NCI-H510A treated with DMSO at 0.1 percent for 48 hours (cell line): ENCODE measurements around the gene MSRB3.
"Not testable (repeated sequence)": the region's sequence is repeated elsewhere in the genome, so short reads cannot be mapped to it uniquely, and the experiment has no call there.

Experiments
- DNase-seq: peaks from one replicate; lab custom pipeline; 2025; lab: John Stamatoyannopoulos, UW

MSRB3 gene

DNA sequence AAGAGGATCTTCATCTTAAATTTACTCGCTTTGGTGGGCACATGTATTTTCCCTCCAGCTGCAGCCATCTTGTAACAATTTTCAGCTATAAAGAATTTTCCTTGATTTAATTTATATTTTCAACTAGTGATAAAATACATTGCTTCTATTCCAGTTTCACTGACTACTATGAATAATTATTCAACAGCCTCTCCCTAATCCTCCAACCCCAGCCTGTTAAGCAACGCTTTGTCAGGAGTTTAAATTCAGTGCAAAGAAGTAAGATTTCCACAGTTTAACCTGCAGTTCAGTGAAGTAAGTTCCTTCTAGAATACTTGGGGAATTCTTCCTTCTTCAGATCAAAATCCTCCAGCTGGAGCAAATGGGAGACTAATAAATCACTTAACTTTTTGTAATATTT lies 180.2 kb downstream of the MSRB3 start:
- DNase-seq = no peak

DNA sequence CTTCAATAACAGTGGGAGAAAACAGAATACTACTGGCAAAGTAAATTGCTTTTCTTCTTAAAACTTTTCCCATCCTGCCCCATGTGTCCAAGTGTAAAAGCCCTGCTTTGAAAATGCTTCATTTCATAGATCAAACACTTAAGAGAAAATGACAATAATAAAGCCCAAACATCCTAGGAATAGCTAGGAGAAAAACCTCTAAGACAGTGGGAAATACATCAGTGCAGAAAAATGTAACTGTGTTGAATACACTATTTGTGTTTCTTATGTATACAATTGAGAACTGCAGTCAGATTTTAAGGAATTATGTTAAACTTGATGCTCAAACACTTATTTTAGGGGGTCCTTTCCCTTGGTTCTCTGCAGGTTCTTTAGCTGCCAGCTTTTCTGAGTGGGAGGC lies 181.1 kb downstream of the MSRB3 start:
- DNase-seq = no peak

DNA sequence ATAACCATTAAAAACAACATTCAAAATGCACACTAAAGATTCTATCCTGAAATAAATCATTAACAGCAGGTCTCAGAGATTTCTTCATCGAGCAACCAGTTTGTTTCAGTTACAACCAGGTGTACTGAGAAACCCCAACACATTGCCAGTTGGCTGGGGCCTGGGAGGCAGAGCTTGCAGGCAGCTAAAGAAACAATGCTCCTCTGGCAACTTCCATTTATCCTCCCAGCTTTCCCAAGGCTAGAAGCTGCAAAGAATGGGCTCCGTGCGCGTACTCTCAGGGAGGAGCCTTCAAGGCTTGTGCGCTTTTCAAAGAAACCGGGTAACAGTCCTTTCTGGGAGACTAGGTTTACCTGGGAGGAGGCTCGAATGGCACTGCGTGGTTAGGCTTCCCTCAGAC lies 181.6 kb downstream of the MSRB3 start:
- no peak for DNase-seq

DNA sequence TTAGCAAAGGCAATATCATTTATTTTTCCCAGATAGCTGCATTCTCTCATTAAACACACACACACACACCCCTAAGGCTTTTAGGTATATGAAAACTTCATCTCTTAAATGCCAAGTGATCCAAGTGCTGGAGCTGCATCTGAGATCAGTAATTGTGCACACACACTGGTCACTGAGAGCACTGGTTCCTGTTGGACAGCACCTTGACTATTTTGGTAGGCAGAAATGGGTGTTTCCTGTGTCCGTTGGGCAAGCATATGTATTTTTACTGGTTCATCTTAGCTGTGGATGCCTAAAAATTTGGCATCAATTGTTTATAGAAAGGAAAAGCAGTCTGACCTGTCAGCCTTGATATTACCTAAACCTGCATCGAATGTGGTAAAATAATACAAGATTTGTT lies 182.5 kb downstream of the MSRB3 start:
- no peak for DNase-seq

DNA sequence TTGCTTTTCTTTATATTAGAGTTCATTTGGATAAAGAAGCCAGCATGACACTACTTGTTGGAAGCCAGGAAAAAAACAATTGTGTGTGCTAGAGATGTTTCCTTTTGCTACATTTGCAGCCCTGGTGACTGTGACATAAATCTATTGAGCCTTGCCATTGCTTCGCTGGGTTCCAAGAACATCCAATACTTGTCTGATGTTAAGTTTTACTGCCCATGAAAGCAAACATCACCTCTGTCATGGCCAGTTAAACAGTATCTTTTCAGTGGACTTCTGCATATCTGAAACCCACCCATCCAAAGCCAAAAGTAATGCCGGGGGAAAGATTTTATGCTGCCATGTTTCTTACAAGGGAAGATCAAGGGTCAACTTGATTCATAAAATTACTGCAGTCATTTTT lies 184.0 kb downstream of the MSRB3 start:
- no peak for DNase-seq

DNA sequence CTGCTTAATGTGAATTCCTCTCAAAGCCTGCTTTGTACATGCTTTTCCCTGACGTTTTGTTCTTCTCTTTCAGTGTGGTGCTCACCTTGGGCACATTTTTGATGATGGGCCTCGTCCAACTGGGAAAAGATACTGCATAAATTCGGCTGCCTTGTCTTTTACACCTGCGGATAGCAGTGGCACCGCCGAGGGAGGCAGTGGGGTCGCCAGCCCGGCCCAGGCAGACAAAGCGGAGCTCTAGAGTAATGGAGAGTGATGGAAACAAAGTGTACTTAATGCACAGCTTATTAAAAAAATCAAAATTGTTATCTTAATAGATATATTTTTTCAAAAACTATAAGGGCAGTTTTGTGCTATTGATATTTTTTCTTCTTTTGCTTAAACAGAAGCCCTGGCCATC lies 184.6 kb downstream of the MSRB3 start:
- no peak for DNase-seq

DNA sequence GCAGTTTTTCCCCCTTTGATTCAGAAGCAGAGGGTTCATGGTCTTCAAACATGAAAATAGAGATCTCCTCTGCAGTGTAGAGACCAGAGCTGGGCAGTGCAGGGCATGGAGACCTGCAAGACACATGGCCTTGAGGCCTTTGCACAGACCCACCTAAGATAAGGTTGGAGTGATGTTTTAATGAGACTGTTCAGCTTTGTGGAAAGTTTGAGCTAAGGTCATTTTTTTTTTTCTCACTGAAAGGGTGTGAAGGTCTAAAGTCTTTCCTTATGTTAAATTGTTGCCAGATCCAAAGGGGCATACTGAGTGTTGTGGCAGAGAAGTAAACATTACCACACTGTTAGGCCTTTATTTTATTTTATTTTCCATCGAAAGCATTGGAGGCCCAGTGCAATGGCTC lies 185.1 kb downstream of the MSRB3 start:
- no peak for DNase-seq

DNA sequence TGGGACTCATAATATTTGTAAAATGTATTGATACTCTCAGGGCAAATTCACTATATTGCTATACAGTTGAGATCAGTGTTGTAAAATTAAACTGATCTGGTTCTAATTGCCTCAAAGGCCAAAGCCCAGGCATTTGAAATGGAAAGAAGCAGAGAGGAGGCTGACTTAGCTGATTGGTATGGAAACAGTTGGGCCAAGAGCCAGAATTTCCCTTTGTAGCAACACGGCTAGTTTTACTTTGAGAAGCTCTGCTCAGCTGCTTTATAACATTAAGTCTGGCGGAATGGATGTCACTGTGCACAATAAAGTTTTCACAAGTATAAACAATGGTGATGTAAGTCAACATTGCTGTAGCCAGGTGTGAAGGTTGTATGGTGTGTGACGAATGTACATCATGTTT lies 186.4 kb downstream of the MSRB3 start:
- no peak for DNase-seq

DNA sequence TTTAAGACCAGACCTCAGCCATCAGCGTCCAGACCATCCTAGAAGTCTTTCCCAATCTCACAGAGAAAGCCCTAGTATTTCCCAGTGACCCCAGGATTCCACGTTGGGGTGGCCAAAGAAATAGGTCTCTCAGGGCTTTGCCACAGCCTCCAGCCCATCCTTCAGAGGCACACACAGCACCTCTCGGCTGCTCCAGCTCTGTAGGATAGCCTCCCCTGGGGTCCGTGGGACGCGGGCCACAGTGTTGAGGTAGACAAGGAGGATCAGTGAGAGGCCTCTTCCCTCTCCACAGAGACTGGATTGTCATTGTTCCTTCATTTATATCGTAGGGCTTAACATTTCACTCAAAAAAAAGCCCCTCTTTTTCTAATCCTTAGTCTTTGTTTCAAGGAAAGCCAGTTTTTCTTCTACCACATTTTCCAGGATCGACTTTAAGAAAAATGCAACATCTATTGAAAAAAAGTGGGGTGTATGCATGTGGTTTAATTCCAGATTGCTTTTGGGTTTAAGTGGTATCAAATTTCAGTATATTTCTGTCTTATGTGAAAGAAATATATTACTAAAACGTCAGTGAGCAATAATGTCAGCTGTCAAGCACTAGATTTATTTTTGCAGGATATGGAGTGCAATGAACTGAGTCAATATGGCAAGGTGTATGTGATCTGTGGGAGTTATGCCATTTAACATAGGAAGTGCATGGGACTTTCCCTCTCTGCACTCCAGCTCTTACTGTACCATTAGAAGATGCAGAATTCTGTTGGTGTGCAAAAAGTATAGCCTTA lies 187.5 kb downstream of the MSRB3 start:
- DNase-seq = no peak

DNA sequence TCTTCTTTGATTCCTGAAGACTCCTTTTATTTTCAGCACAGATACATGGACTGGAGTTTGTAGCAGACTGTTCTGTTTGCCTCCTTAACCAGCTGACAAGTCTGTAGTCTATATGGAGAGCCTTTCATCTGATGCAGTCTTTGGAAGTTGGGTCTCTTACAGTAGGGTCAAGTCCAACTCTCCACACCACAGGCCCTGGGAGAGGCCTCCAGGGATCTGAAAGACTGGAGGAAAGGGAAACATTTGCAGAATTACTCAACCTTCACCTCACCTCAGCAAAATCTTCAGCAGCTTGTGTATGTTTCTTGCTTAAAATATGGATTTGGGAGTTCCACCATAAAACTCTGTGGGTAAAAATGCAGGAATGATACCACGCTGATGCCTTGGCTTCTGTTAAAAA lies 188.4 kb downstream of the MSRB3 start:
- DNase-seq = no peak

DNA sequence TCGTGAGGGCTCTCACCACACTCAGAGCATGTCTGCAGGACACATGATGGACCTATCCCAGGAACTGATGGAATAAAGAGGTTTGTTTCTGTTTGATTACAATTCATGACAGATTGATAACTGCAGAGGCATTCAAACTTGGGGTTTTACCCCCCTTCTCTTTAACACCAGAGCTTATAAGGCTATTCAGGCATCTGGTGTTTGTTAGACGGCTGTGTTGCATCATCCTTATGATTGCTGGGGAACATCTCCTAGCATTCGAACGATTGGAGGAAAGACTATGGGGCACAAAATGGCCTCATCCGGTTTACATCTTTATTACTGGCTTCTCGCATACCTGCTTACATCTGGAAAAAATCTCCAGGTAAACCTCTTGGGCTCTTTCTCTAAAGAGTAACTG lies 191.8 kb downstream of the MSRB3 start:
- DNase-seq = no peak

DNA sequence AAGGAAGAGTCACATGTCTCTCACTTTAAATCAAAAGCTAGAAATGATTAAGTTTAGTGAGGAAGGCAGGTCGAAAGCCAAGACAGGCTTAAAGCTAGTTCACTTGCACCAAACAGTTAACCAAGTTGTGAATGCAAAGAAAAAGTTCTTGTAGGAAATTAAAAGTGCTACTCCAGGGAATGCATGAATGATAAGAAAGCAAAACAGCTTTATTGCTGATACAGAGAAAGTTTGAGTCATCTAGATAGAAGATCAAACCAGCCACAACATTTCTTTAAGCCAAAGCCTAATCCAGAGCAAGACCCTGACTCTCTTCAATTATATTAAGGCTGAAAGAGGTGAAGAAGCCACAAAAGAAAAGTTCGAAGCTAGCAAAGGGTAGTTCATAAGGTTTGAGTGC lies 193.6 kb downstream of the MSRB3 start:
- no peak for DNase-seq

DNA sequence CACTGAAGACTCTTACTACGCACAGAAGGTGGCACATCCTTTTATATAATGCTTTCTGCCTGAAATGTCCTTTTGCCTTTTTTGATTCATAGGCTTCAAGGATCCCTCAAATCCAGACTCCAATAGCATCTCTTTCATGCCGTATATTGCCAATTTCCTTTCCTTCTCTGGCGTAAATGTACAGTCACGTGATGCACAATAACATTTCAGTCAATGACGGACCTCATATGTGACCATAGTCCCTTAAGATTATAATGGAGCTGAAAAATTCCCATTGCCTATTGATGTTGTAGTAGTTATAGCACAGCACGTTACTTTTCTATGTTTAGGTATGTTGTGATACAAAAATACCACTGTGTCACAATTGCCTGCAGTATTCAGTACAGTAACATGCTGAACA lies 196.3 kb downstream of the MSRB3 start:
- DNase-seq = no peak

DNA sequence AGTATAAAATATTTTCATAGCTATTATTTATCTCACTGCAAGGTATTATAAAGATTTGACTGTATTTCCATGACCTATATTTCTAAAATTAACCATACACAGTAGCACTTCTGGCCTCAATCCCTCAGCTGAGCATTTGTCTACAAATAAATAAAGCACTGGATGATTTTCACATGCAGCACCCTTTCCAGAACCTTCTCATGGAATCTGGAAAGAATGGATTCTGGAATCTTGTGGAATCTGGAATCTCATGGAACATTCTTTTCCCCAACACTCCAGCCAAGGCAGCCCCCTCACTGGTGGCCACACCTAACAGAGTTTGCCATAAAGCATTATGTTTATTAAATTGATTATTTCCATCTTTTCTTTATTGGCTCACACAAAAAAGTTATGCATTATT lies 199.2 kb downstream of the MSRB3 start:
- DNase-seq = no peak

DNA sequence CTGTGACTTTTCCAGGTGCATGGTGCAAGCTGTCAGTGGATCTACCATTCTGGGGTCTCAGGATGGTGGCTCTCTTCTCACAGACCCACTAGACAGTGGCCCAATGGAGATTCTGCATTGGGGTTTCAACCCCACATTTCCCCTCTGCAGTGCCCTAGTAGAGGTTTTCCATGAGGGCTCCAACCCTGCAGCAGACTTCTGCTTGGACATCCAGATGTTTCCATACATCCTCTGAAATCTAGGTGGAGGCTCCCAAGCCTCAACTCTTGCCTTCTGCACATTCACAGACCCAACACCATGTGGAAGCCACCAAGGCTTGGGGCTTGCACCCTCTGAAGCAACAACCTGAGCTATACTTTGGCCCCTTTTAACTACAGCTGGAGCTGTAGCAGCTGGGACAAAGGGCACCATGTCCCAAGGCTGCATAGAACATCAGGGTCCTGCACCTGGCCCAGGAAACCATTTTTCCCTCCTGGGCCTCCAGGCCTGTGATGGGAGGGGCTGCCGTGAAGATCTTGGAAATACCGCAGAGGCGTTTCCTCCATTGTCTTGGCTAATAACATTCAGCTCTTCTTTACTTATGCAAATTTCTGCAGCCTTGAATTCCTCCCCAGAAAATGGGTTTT lies 205.5 kb downstream of the MSRB3 start:
- not testable (repeated sequence) for DNase-seq

DNA sequence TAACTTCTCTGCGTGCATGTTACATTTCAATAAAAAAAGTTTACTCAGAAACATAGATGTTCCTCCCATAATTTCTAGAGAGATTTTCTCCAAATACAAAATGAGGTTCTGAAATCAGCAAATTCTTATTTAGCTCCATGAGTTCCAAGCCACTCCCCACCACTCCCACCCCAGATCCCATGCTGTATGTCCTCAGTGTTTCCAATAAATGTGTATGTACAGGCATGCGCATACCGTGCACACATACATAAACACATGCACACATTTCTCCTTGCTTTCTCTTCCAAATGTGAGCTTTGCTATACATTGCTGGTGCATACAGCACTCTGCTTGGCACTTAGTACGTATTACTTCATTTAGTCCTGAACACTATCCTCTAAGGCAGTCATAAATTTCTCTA lies 209.7 kb downstream of the MSRB3 start:
- DNase-seq = no peak

DNA sequence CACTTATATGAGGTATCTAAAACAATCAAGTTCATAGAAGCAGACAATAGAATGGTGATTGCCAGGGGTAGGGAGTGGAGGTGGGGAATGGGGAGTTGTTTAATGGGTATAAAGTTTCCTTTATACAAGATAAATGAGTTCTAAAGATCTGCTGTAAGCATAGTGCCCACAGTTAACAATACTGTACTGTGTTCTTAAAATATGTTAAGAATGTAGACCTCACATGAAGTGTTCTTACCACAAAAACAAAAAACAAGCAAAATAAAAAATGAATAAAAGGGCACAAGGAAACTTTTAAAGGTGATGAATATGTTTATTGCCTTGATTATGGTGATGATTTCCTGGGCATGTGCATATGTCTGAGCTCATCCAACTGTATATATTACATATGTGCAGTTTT lies 211.8 kb downstream of the MSRB3 start:
- no peak for DNase-seq

DNA sequence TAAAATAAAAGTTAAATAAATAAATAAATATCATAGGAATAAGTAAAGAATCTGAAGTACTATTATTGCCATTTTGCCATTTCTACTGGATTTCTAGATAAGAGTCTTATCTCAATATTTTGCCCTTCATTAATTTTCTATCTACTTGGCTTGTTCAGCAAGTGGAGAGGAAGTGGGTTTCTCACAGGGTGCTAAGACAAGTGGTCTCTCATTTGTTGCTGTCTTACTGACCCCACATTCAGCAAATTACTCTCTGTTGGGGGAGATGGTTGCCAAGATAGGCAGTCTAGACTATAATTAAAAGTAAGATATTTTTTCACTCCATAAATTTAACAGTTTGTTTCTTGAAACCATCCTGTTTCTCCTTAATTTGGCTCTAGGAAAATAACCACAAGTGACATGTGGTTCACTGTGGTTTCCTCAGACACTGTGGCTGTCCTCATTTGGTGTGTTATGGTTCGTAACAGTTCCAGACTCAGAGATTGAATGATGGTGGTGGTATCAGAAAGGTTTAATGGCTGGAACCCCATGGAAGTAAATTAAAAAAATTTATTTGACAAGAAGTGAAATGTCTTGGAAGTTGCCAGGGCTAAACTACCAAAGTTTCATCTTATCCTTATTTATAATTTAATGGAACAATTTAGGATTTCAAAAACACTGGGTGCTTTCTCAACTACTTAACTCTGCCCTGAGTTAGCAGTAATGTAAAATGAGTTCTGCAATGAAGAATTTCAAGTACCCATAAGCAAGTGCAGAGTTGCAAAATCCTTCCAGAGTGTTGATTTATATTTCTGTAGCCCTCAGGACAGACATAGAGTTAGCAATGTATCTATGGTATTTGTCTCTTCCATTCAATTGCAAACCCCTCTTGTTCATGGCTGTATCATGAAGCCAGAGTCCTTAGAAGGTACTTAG lies 214.8 kb downstream of the MSRB3 start:
- no peak for DNase-seq

DNA sequence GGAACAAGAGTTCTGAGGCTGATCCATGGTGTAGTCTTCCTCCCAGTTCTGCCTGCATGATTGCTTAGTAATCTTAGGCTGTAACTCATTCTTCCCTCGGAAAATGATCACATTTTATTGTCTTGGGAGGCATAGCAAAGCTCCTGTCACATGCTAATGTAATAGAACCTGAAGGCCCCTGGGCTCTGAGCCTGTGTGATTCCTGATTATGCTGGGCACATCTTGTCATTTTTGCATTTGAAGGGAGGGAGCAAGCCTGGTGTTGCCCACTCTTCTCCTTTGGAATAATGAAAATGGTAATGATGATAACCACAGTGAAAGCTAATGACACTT lies 215.4 kb downstream of the MSRB3 start:
- no peak for DNase-seq

DNA sequence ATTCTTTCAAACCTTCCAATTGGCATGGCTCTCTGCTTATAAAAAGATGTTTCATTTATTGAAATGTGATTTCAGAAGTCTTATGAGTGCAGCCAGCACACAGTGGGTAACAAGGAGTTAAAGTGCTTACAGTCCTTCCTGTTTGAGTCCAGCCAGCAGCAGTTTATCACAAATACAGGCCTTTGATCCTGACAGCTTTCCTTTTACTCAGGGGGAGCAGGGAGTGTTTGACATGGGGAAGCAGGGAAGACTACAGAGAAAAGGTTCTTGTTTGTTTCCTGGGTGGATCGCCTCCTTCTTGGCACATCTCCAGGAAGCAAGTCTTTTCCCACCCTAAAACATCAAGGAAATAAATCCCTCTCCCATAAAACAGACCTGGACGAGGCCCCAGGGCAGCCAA lies 216.1 kb downstream of the MSRB3 start:
- no peak for DNase-seq

DNA sequence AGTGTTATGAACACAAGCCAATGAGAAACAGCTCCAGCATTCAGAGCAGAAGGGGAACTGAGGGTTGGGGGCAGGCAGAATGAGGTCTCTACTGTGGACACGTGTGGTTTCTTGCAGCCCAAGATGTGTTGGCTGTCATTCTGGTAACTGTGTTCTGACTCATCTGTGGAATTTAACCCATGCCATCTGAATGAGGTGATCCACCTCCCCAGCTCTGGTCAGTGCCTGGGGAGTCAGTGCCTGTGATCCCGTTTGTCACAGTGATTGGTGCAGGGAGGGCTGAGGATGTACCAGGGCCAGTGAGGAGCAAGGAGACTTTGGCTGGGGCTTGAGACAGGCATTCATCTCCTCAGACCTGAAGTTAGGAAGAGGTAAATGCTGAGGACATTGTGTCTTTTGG lies 216.8 kb downstream of the MSRB3 start:
- no peak for DNase-seq

DNA sequence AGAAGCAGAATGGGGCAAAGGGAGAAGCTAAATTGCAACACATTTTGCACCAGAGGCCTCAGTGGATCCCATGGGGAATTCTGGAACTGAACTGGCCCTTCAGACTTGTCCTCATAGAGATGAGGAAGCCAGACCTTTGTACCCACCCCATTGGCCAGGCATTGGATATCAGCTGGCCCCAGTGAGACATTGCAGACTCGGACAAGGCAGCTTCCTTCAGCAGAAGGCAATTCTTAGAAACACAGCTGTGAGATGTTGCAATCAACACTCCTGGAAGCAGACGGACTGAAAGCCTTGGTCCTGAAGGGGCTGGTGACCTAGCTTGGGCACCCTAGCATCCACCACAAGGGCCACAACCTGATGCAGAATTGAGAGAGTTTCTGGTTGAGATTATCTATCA lies 218.1 kb downstream of the MSRB3 start:
- DNase-seq = no peak

DNA sequence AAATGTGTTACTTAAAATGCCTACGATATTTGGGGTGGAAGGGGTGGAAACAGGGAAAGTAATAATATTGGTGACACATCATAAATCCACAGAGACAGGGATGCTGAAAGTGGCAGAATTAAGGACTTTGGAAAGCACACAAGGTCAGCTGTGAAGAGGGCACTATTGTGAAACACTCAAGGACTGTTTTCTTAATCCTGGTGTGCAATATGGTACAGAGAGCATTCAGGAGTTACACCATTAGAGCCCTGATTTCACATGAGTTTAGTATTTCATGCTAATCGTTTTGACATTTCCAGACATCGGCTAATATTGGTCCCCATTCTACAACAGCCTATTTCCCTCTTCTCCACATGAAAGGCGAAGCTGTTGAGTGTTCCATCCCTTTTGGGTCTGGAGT lies 219.2 kb downstream of the MSRB3 start:
- DNase-seq = no peak
